A549 (cell line): ENCODE data around the gene FOXO3. TPM values are rescaled to one million over a fixed set of nuclear protein-coding genes. Genes with fewer than 3 reads are reported as not detected.
A peak's percentile ranks its signal among the peaks of the same experiment; 100 is the strongest.

ENCODE experiments used
- ATAC-seq, 2 experiments: fragments of 200-7000 bp in 1 of 2; fragments of >200 bp in 1 of 2; cut with Nextera tagmentation in 1 of 2; cut with Tn5 transposase in 1 of 2; 3 replicates each; pipeline versions ENCODE4 v1.8.0 to v1.9.1; 2018 to 2020; ENCODE audit warnings: mild to moderate bottlenecking in 1 of 2, moderate library complexity in 1 of 2
- CTCF ChIA-PET: fragments of 300-600 bp; sonication (Branson Sonifier 250); formaldehyde crosslinking; extraction: SDS; loops from one replicate; lab custom pipeline; 2021; ENCODE audit warnings: antibody characterized with exemption, inconsistent platforms; lab: Yijun Ruan, JAX
- POLR2A ChIA-PET: fragments of 350-600 bp; formaldehyde crosslinking; extraction: SDS; loops from one replicate; lab custom pipeline; 2021; ENCODE audit warnings: antibody characterized with exemption, inconsistent platforms; lab: Yijun Ruan, JAX
- DNase-seq, 2 experiments: peaks; one replicate each; pipeline versions ENCODE4 v3.0.0 to v3.0.0-alpha.2; 2011 to 2016; ENCODE audit warnings: low read depth in 1 of 2, low spot score in 1 of 2
- FAIRE-seq: peaks from 2 replicates; lab custom pipeline; 2011; peaks lifted over from hg19 to GRCh38; lab: Jason Lieb, UNC
- H3K27ac ChIP-seq, 2 experiments: fragments of >200 bp; sonication (Bioruptor Twin); formaldehyde crosslinking; 3 replicates each; pipeline ENCODE4 v1.5.1; 2016 to 2017
- H3K4me1 ChIP-seq: fragments of >200 bp; sonication (Bioruptor Twin); formaldehyde crosslinking; 3 replicates; pipeline ENCODE4 v1.6.1; 2016
- H3K4me2 ChIP-seq: fragments of >200 bp; sonication (Bioruptor Twin); formaldehyde crosslinking; 3 replicates; pipeline ENCODE4 v1.6.1; 2016
- H3K4me3 ChIP-seq: fragments of >200 bp; sonication (Bioruptor Twin); formaldehyde crosslinking; 3 replicates; pipeline ENCODE4 v1.5.1; 2016
- H3K9me3 ChIP-seq: fragments of >200 bp; sonication (Bioruptor Twin); formaldehyde crosslinking; 3 replicates; pipeline ENCODE4 v1.6.1; 2016
- CBX2 ChIP-seq: fragments of 200-600 bp; sonication (generic); IDR thresholded peaks from 2 replicates; pipeline ENCODE4 v1.6.1; 2016; ENCODE audit warnings: low read depth, mild to moderate bottlenecking, borderline replicate concordance
- CBX8 ChIP-seq: fragments of 200-600 bp; sonication (generic); IDR thresholded peaks from 2 replicates; pipeline ENCODE4 v1.6.1; 2016
- CEBPB ChIP-seq, 2 experiments: fragments of >200 bp in 1 of 2; sonication (Bioruptor Twin) in 1 of 2; formaldehyde crosslinking in 1 of 2; IDR thresholded peaks; 2 replicates each; pipeline ENCODE4 v1.6.1; 2012 to 2016
- CHD4 ChIP-seq: fragments of 200-600 bp; sonication (generic); IDR thresholded peaks from 2 replicates; pipeline ENCODE4 v1.6.1; 2016; ENCODE audit warnings: antibody characterized with exemption, mild to moderate bottlenecking, borderline replicate concordance
- EHF ChIP-seq: fragments of 250-450 bp; sonication (Bioruptor Pico); IDR thresholded peaks from 2 replicates; pipeline ENCODE4 v1.5.0; 2020; ENCODE audit warnings: mild to moderate bottlenecking
- EP300 ChIP-seq, 2 experiments: fragments of >200 bp; sonication (Bioruptor Twin); formaldehyde crosslinking; IDR thresholded peaks; 2 replicates in 1 of 2; 3 replicates in 1 of 2; pipeline ENCODE4 v1.6.1; 2016 to 2017
- HOXA7 ChIP-seq: fragments of 250-450 bp; sonication (Bioruptor Pico); IDR thresholded peaks from 2 replicates; pipeline ENCODE4 v1.5.0; 2020; ENCODE audit warnings: mild to moderate bottlenecking, moderate library complexity
- KDM1A ChIP-seq: fragments of 200-600 bp; sonication (generic); IDR thresholded peaks from 2 replicates; pipeline ENCODE4 v1.6.1; 2016; ENCODE audit warnings: low read depth, mild to moderate bottlenecking
- MAX ChIP-seq: IDR thresholded peaks from 2 replicates; pipeline ENCODE4 v1.6.1; 2012
- NPAS2 ChIP-seq: fragments of 250-450 bp; sonication (Bioruptor Pico); IDR thresholded peaks from 2 replicates; pipeline ENCODE4 v1.8.0; 2022; ENCODE audit warnings: mild to moderate bottlenecking, moderate library complexity, borderline replicate concordance
- RARB ChIP-seq: fragments of 250-450 bp; sonication (Bioruptor Pico); IDR thresholded peaks from 2 replicates; pipeline ENCODE4 v1.8.0; 2021; ENCODE audit warnings: mild to moderate bottlenecking, moderate library complexity
- RNF2 ChIP-seq: fragments of 200-600 bp; sonication (generic); IDR thresholded peaks from 2 replicates; pipeline ENCODE4 v1.6.1; 2016; ENCODE audit warnings: low read depth, mild to moderate bottlenecking, antibody characterized with exemption, moderate library complexity, borderline replicate concordance
- SMC3 ChIP-seq: fragments of >200 bp; sonication (Bioruptor Twin); formaldehyde crosslinking; IDR thresholded peaks from 3 replicates; pipeline ENCODE4 v1.6.1; 2018; ENCODE audit warnings: inconsistent platforms
- USF2 ChIP-seq: fragments of 450-650 bp; IDR thresholded peaks from 2 replicates; pipeline ENCODE4 v1.6.1; 2014; ENCODE audit warnings: antibody characterized with exemption
- ZC3H11A ChIP-seq: fragments of 450-650 bp; IDR thresholded peaks from 2 replicates; pipeline ENCODE4 v1.6.1; 2014; ENCODE audit warnings: antibody characterized with exemption, mild to moderate bottlenecking
- ZSCAN20 ChIP-seq: fragments of 250-450 bp; sonication (Bioruptor Pico); IDR thresholded peaks from 2 replicates; pipeline ENCODE4 v1.8.0; 2022; ENCODE audit warnings: mild to moderate bottlenecking, moderate library complexity
- WGBS: methylation state at CpG from one replicate; pipeline ENCODE4 v1.1.6; 2017; ENCODE audit errors: missing lambda C conversion rate; 5-methylcytosine and 5-hydroxymethylcytosine counted together
- polyA plus RNA-seq, 4 experiments: library from polyadenylated mRNA; depleted of rRNA in 3 of 4; stranded (reverse); fragments of >200 nt; fragmentation: RNase III in 1 of 4; extraction: RNeasy Plus Mini Kit Qiagen cat#74134 plus additional on column Dnase treatment in 1 of 4; gene quantifications; 2 replicates in 3 of 4; 3 replicates in 1 of 4; pipeline ENCODE4 v1.2.3, GENCODE V29; 2011 to 2017

FOXO3 gene
- polyA plus RNA-seq, 2 of the 4 experiments (the other 2 are of a cell fraction) = 4.6 to 7.5 TPM

GRCh38 chr6:108687921-108688320, 127.2 kb downstream of the FOXO3 start:
- Histone ChIP-seq H3K4me3 (no peak overlapping the region), H3K4me1 (peaks cover 11% of the 10 kb centered on the region; the same call in 2 of the 3 replicates), H3K4me2 (no peak overlapping the region), H3K27ac (no peak overlapping the region), H3K9me3 (no peaks in the 10 kb centered on the region)
- FAIRE-seq (no peak), DNase-seq (no peak), ATAC-seq (no peak)
- no peak for TF ChIP-seq MAX
- no peak for TF ChIP-seq EP300 (IDR thresholded peaks at IDR 0.05)
- TF ChIP-seq NPAS2 (CRISPR knock-in tag) = no peak
- TF ChIP-seq ZSCAN20 (CRISPR knock-in tag) = no peak
- no peak for TF ChIP-seq USF2
- CTCF ChIA-PET = interaction anchor here (1.7 kb wide), 1 partner anchor 27 kb away, joined by 3 read pairs; no protein-coding TSS in a partner anchor
- POLR2A ChIA-PET = no interaction called here
- WGBS = 89% methylated on average over 1 of the region's 1 CpG

GRCh38 chr6:108689272-108690161, 128.8 kb downstream of the FOXO3 start:
- Histone ChIP-seq H3K9me3 (no peaks in the 10 kb centered on the region), H3K4me1 (peaks cover 11% of the 10 kb centered on the region; the same call in 2 of the 3 replicates), H3K4me3 (no peak overlapping the region), H3K27ac (peak overlapping the region in 1 of 2 experiments; percentile 44; a peak in 2 of 6 replicates), H3K4me2 (no peak overlapping the region)
- 84% methylated on average over 9 of the region's 15 CpGs for WGBS
- ATAC-seq (peak; percentile 62 to 68; a peak in 5 of 6 replicates), FAIRE-seq (no peak), DNase-seq (peak in 1 of 2 experiments; percentile 25)
- POLR2A ChIA-PET = no interaction called here
- TF ChIP-seq CEBPB (IDR thresholded peaks at IDR 0.05) = peak; percentile 53 to 64; a peak in 2 of 4 replicates
- TF ChIP-seq HOXA7 = no peak
- TF ChIP-seq CHD4 = no peak
- CTCF ChIA-PET = no interaction called here

GRCh38 chr6:108690326-108691049, 129.8 kb downstream of the FOXO3 start:
- FAIRE-seq = no peak
- Histone ChIP-seq H3K9me3 (no peaks in the 10 kb centered on the region), H3K4me2 (no peak overlapping the region), H3K4me3 (no peak overlapping the region), H3K4me1 (peaks cover 11% of the 10 kb centered on the region; the same call in 2 of the 3 replicates), H3K27ac (no peak overlapping the region)
- ATAC-seq = no peak
- TF ChIP-seq MAX (no peak), RARB (CRISPR knock-in tag) (no peak), ZC3H11A (no peak), SMC3 (no peak), HOXA7 (no peak), EHF (CRISPR knock-in tag) (no peak), KDM1A (no peak), CBX8 (no peak), RNF2 (no peak), CBX2 (no peak)
- WGBS = 73% methylated on average over 6 of the region's 6 CpGs
- DNase-seq = no peak
- CTCF ChIA-PET = no interaction called here
- POLR2A ChIA-PET = no interaction called here
